PC-3 (cell line): ENCODE data around the gene PTPN5.

Source experiments
- CTCF ChIP-seq: fragments of 300-600 bp; sonication (generic); conservative IDR thresholded peaks from 2 replicates; pipeline ENCODE4 v1.5.1; 2017; ENCODE audit warnings: antibody characterized with exemption, low read depth, mild to moderate bottlenecking, low read length
- EZH2 ChIP-seq: fragments of 300-600 bp; sonication (generic); IDR thresholded peaks from one replicate; pipeline ENCODE4 v1.6.1; 2017; ENCODE audit warnings: antibody characterized with exemption, mild to moderate bottlenecking, low read length; ENCODE audit not compliant: unreplicated experiment

- TF ChIP-seq CTCF = no peak
- TF ChIP-seq EZH2 = no peak
These were observed 23.1 kb downstream of the PTPN5 start for GRCh38 chr11:18768472-18768901.
